Activated CD8-positive, alpha-beta memory T cell treated with anti-CD3 and anti-CD28 coated beads for 48 hours (primary cell): ENCODE measurements around the gene MYG1.

Experiments used
- DNase-seq, 3 experiments: peaks; one replicate each; pipeline ENCODE4 v3.0.0-alpha.2; 2020; ENCODE audit warnings: low read depth in 2 of 3, low spot score in 2 of 3

Gene MYG1

DNA sequence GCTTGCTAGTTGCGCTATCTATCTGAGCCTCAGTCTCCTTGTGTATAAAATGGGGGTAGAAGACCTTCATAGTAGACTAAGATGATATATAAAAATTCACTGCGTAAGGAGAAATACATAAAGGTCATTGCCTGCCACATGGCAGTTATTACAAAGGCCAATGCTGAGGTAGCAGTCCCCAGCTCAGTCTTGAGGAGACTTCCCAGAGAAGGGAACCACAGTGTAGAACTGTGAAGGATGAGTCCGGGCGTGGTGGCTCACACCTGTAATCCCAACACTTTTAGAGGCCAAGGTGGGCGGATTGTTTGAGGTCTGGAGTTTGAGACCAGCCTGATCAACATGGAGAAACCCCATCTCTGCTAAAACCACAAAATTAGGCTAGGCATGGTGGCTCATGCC is 53.8 kb downstream of the MYG1 start:
- DNase-seq = no peak

DNA sequence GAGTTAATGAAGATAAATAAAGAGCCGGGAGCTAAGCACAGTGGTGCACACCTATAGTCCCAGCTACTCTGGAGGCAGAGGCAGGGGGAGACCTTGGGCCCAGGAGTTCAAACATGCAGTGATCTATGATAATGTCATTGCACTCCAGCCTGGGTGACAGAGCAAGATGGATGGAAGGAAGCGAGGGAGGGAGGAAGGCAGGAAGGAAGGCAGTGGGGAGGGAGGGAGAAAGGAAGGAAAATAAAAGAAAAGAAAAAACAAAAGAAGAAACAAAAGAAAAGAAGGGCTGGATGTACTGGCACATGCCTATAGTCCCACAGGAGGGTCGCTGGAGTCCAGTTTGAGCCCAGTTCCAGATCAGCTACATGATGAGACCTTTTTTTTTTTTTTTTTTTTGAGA is 55.6 kb downstream of the MYG1 start:
- DNase-seq = no peak
